Activated CD8-positive, alpha-beta T cell treated with anti-CD3 and anti-CD28 coated beads for 36 hours (primary cell): ENCODE measurements around the gene NTN5. TPM values are rescaled to one million over a fixed set of nuclear protein-coding genes. Genes with fewer than 3 reads are reported as not detected.

Source experiments
- ATAC-seq: fragments of 200-7000 bp; cut with Tn5 transposase; one replicate; pipeline ENCODE4 v1.10.0; 2021; ENCODE audit warnings: mild to moderate bottlenecking, moderate library complexity
- CTCF ChIA-PET: fragments of 350-600 bp; sonication (Branson Sonifier 250); formaldehyde crosslinking; loops from one replicate; lab custom pipeline; 2021; ENCODE audit warnings: antibody characterized with exemption; lab: Charles Lee
- POLR2A ChIA-PET: fragments of 350-600 bp; sonication (Branson Sonifier 250); formaldehyde crosslinking; loops from one replicate; lab custom pipeline; 2021; ENCODE audit warnings: antibody characterized with exemption; lab: Charles Lee
- DNase-seq: peaks from one replicate; pipeline ENCODE4 v3.0.0-alpha.2; 2020
- H3K27ac Mint-ChIP-seq: one replicate; pipeline ENCODE4 v1.8.0; 2021; ENCODE audit warnings: mild to moderate bottlenecking, mixed read lengths
- H3K27me3 Mint-ChIP-seq: one replicate; pipeline ENCODE4 v1.8.0; 2021; ENCODE audit warnings: mixed read lengths
- H3K36me3 Mint-ChIP-seq: one replicate; pipeline ENCODE4 v1.8.0; 2021; ENCODE audit warnings: low read depth, mixed read lengths
- H3K4me1 Mint-ChIP-seq: one replicate; pipeline ENCODE4 v1.8.0; 2021; ENCODE audit warnings: low read depth, mixed read lengths
- H3K4me3 Mint-ChIP-seq: one replicate; pipeline ENCODE4 v1.8.0; 2021; ENCODE audit warnings: mild to moderate bottlenecking, moderate library complexity, mixed read lengths
- H3K9me3 Mint-ChIP-seq: one replicate; pipeline ENCODE4 v1.8.0; 2021; ENCODE audit warnings: mixed read lengths
- intact Hi-C: fragments of 100-400 bp; cut with micrococcal nuclease; formaldehyde crosslinking; loops from one replicate; pipeline ENCODE4 v1.10.0; 2022
- total RNA-seq, 2 experiments: library from RNA; stranded (reverse); gene quantifications; one replicate each; pipeline ENCODE4 v1.2.3, GENCODE V29; 2021
- TF ChIP-seq, protein P1 (sequence below): fragments of 200-600 bp; IDR thresholded peaks from one replicate; pipeline ENCODE4 v1.8.0; 2022; ENCODE audit warnings: antibody characterized with exemption, mild to moderate bottlenecking

The NTN5 gene
- total RNA-seq, 2 experiments from 2014 or later, result 0.16 to 0.83 TPM

DNA sequence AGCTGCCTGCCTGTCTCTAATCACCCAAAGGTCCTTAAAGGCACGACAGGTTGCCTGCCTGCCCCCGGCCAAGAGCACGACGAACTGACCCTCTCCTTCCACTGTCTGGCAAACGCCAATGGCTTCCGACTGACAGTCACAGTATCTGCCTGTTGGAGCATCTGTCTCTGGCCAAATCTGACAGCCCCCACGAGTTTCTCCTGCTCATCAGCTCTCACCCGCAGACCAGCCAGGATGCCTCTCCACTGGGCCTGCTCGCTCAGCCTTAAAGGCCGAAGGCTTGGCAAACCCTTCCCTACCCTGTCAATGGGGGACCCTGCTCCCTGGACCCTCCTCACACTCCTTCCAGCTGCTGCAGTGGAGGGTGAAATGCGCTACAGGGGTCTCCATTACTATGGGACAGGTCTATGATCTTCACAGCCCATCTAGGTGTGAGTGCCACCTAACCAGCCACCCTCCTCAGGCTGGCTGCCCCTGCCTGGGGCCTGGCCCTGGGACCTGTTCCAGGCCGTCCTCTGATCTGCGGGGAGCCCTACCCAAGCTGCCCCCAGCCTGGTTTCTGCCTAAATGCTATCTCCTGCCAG lies 58.9 kb downstream of the NTN5 start:
- no peak overlapping the region for H3K4me3 Mint-ChIP-seq
- TF ChIP-seq, protein P1, sequence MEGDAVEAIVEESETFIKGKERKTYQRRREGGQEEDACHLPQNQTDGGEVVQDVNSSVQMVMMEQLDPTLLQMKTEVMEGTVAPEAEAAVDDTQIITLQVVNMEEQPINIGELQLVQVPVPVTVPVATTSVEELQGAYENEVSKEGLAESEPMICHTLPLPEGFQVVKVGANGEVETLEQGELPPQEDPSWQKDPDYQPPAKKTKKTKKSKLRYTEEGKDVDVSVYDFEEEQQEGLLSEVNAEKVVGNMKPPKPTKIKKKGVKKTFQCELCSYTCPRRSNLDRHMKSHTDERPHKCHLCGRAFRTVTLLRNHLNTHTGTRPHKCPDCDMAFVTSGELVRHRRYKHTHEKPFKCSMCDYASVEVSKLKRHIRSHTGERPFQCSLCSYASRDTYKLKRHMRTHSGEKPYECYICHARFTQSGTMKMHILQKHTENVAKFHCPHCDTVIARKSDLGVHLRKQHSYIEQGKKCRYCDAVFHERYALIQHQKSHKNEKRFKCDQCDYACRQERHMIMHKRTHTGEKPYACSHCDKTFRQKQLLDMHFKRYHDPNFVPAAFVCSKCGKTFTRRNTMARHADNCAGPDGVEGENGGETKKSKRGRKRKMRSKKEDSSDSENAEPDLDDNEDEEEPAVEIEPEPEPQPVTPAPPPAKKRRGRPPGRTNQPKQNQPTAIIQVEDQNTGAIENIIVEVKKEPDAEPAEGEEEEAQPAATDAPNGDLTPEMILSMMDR, result no peak
- peaks cover 13% of the 10 kb centered on the region for H3K4me1 Mint-ChIP-seq
- intact Hi-C loops, result no loop called here
- POLR2A ChIA-PET, result interaction anchor here (0.7 to 10.8 kb wide), 11 partner anchors 8 to 280 kb away, joined by 3 to 154 read pairs (median 3); partner anchors contain the start of gene DBP
- ATAC-seq (peak; percentile 3), DNase-seq (no peak)
- peaks cover 40% of the 10 kb centered on the region for H3K36me3 Mint-ChIP-seq
- CTCF ChIA-PET, result interaction anchor here (0.8 kb wide), 1 partner anchor 106 kb away, joined by 3 read pairs; no protein-coding TSS in a partner anchor
- no peaks in the 10 kb centered on the region for H3K27me3 Mint-ChIP-seq
- no peaks in the 10 kb centered on the region for H3K9me3 Mint-ChIP-seq
- H3K27ac Mint-ChIP-seq, result peak overlapping the region; percentile 3

DNA sequence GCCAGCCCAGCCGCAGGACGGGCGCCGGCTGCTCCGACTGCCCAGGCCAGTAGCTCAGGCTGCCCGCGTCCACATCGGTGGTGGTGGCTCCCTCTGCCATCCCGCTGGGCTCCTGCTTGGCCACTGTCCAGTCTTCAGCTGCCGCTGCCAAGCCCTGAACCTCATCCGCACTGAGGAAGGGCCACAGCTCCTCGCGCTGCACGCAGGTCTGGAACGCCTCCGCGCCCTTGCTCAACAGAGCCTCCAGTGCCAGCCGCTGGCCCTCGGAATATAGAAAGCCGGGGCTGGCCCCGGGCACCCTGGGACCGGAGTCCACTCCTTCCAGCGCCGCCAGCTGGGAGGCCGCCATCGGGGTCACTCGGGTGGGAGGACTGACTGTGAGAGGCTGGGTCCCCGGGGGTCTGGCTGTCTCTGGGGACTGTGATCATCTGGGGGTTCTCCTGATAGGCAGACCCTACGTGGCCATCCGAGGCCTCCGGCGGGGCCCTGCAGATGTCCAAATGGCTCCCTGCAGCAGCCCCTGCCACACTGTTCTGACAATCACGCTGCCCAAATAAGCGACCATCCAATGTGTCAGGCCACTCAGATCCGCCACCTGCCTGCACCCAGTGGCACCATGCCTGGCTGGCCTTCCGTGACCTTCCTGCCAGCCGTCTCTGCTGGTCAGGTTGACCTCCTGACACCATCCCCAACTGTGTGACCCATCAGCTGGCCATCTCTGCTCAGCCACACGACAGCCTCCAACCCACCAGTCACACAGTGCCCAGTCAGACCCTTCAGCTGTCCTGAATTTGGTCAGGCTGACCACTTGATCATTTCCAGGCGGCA lies 59.6 kb downstream of the NTN5 start:
- POLR2A ChIA-PET, result interaction anchor here (0.9 to 1.7 kb wide), 6 partner anchors 8 to 109 kb away, joined by 3 to 6 read pairs (median 4); no protein-coding TSS in a partner anchor
- TF ChIP-seq, protein P1, result no peak
- peaks cover 33% of the 10 kb centered on the region for H3K36me3 Mint-ChIP-seq
- no peaks in the 10 kb centered on the region for H3K27me3 Mint-ChIP-seq
- intact Hi-C loops, result no loop called here
- H3K4me3 Mint-ChIP-seq, result no peak overlapping the region
- H3K9me3 Mint-ChIP-seq, result no peaks in the 10 kb centered on the region
- no peak overlapping the region for H3K27ac Mint-ChIP-seq
- CTCF ChIA-PET, result interaction anchor here (0.8 kb wide), 1 partner anchor 105 kb away, joined by 3 read pairs; no protein-coding TSS in a partner anchor
- peaks cover 13% of the 10 kb centered on the region for H3K4me1 Mint-ChIP-seq
- ATAC-seq, result no peak
- no peak for DNase-seq

DNA sequence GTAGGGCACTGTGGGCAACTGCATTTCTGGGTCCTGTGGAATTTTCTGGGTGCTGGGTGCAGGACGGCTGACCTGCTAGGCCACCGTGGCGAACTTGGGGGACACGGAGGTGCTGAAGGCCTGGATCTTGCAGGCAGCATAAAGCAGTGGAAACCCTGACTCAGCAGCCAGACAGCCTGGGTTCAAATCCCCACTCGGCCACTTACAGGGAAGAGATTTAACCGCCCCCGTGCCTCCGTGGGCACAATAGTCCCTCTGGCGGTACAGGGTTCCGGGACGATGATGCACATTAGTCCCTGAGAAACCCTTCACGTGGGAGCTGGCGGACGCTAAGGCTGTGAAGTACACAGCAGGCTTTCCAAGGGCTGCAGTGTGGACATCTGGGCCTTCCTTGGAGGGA lies 60.9 kb downstream of the NTN5 start:
- intact Hi-C loops, result no loop called here
- Mint-ChIP-seq H3K4me1 (peaks cover 9% of the 10 kb centered on the region), H3K27me3 (no peaks in the 10 kb centered on the region), H3K9me3 (no peaks in the 10 kb centered on the region), H3K27ac (no peak overlapping the region), H3K4me3 (no peak overlapping the region), H3K36me3 (peaks cover 20% of the 10 kb centered on the region)
- ATAC-seq (no peak), DNase-seq (no peak)
- ChIA-PET CTCF (no interaction called here), POLR2A (no interaction called here)
- TF ChIP-seq, protein P1, result no peak

Other genes with a start within 250 kb of the NTN5 start
- gene GRWD1, start 227.0 kb downstream of the NTN5 start, total RNA-seq, result 10 to 100 TPM; 49.4 to 50.1 TPM
- gene KCNJ14, start 217.4 kb downstream of the NTN5 start, total RNA-seq, result 1 to 10 TPM; 1.3 to 1.5 TPM
- 10 to 100 TPM; 23.8 to 24.5 TPM for gene CYTH2, start 203.6 kb downstream of the NTN5 start, total RNA-seq
- gene LMTK3, start 161.2 kb downstream of the NTN5 start, total RNA-seq, result 1 to 10 TPM; 3.4 to 4.0 TPM
- not detected for gene SULT2B1, start 120.8 kb downstream of the NTN5 start, total RNA-seq
- gene SPACA4, start 66.3 kb downstream of the NTN5 start, total RNA-seq, result not detected
- gene FAM83E, start 57.9 kb downstream of the NTN5 start, total RNA-seq, result 1 to 10 TPM; 3.8 to 4.7 TPM
- 1,000 to 10,000 TPM; 2,304 to 2,324 TPM for gene RPL18, start 53.8 kb downstream of the NTN5 start, total RNA-seq
- gene SPHK2, start 53.5 kb downstream of the NTN5 start, total RNA-seq, result 10 to 100 TPM; 22.3 to 22.9 TPM
- 10 to 100 TPM; 10.8 to 13.1 TPM for gene DBP, start 35.6 kb downstream of the NTN5 start, total RNA-seq
- 10 to 100 TPM; 11.1 to 13.0 TPM for gene CA11, start 26.8 kb downstream of the NTN5 start, total RNA-seq
- not detected for gene FUT2, start 23.0 kb upstream of the NTN5 start, total RNA-seq
- gene MAMSTR, start 46.7 kb upstream of the NTN5 start, total RNA-seq, result 1 to 10 TPM in 1 of 2 experiments, under 1 TPM in 1; 0.56 to 1.0 TPM
- gene RASIP1, start 67.6 kb upstream of the NTN5 start, total RNA-seq, result 1 to 10 TPM in 1 of 2 experiments, under 1 TPM in 1; 0.72 to 1.2 TPM
- gene IZUMO1, start 73.9 kb upstream of the NTN5 start, total RNA-seq, result not detected
- gene FUT1, start 79.6 kb upstream of the NTN5 start, total RNA-seq, result under 1 TPM; 0.09 to 0.11 TPM
- gene FGF21, start 82.5 kb upstream of the NTN5 start, total RNA-seq, result not detected
- gene BCAT2, start 138.0 kb upstream of the NTN5 start, total RNA-seq, result 10 to 100 TPM; 59.5 to 63.3 TPM
- under 1 TPM; 0.47 to 0.56 TPM for gene HSD17B14, start 163.5 kb upstream of the NTN5 start, total RNA-seq
- gene PLEKHA4, start 195.6 kb upstream of the NTN5 start, total RNA-seq, result 1 to 10 TPM; 9.4 to 9.7 TPM
- gene PPP1R15A, start 199.4 kb upstream of the NTN5 start, total RNA-seq, result 10 to 100 TPM; 77.8 to 81.2 TPM
- gene TULP2, start 225.7 kb upstream of the NTN5 start, total RNA-seq, result under 1 TPM; 0.68 to 0.85 TPM
- 100 to 1,000 TPM; 102 to 114 TPM for gene NUCB1, start 227.3 kb upstream of the NTN5 start, total RNA-seq